HG03432 (cell line): ENCODE results near the gene RYR1.

ENCODE experiments used
- ATAC-seq: cut with Tn5 transposase; IDR thresholded peaks from one replicate; pipeline ENCODE4 v1.9.1; 2021; ENCODE audit warnings: mild to moderate bottlenecking, moderate library complexity; ENCODE audit not compliant: unreplicated experiment

Gene RYR1

DNA sequence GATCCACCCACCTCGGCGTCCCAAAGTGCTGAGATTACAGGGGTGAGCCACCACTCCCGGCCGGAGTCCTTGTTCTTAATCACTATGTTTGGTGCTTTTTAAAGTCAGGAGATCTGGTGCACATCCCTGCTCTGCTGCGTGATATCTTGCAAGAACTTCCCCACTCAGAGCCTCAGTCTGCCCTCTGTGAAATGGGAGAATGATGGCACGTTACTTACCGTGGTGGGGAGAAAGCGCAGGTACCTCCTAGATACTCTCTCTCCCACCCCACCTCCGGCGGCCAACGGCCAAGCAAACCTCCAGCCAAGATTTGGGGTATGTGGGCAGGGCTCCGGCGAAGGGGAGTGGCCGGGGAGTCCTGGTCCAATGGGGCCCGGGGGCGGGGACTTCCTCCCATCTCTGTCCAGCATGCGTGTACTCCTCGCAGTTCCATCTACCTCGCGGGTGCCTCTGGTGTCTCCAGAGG, at the start of gene RYR1:
TSS of gene RYR1 (plus strand) at position 424 of the 466 bp plus-strand sequence. CDS start 139 bp downstream, outside the sequence.
- no peak for ATAC-seq

DNA sequence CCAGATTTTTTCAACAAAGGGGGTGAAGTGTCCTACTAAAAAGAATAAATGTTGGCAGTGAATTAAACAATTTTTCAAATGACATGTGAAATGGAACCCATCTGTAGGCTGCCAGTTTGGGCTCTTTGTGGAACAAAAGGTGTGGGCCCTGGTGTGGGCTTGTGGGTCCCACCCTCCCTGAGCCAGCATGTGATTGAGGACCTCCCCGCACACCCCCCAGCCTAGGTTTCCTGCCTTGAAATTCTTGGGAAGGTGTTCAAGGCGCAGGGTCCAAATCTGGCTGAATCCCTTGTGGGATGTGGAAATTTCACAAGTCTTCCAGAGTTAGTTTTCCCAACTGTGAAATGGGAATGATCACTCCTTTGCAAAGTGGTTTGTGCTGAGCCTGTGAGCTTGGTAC, 49.7 kb upstream of the RYR1 start:
- ATAC-seq, result no peak

- no peak for ATAC-seq
Measured at GRCh38 chr19:38384209-38385027, 49.1 kb upstream of the RYR1 start.

- ATAC-seq, result no peak
Measured at GRCh38 chr19:38385057-38385803, 48.3 kb upstream of the RYR1 start.

- ATAC-seq, result no peak
Measured at GRCh38 chr19:38385804-38386257, 47.7 kb upstream of the RYR1 start.

GRCh38 chr19:38386300-38386970, 47.1 kb upstream of the RYR1 start:
- no peak for ATAC-seq

GRCh38 chr19:38386971-38387549, 46.4 kb upstream of the RYR1 start:
- ATAC-seq, result no peak

- ATAC-seq, result peak; percentile 55
Measured at GRCh38 chr19:38387550-38388348, 45.7 kb upstream of the RYR1 start, which contains the start of gene GGN. Gene GGN, minus strand, starts transcription at chr19:38388034. Its CDS starts 773 bp downstream, at chr19:38387261.

DNA sequence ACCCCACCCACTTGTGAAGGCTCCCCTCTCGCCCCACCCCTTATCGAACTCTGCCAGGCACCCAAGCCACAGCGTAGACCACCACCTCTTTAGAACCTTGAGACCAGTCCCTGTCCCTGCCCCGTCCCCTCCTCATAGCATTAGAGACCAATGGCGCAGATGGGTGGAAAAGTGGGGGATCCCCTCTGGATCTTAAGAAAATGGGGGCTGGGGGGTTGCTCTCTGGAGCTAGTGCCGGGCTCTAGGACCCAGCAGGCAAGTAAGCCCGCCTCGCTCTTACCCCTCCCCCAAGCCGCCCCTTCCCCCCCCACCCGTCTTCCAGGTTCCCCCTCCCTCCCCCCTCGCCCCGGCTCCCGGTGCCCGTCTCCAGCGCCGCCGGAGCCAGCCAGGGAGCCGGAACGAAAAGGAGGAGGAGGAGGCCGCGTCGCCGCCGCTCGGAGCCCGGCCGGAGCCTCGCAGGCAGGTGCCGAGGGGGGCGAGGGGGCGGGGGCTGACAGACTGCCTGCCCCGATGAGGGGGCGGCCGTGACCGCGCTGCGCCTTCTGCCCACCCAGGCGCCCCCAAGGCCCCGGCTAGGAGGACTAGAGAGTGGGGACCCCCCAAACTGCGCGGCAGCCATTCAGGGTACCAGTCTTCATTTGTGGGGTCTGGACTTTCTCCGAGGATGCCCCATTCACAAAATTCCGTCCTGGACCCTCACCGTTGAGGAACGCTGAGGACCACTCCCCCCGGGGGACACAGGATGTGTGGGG, 45.0 kb upstream of the RYR1 start, which contains the start of gene SPRED3:
TSS of gene SPRED3 (plus strand) at position 349 of the 752 bp plus-strand sequence. CDS start 1,606 bp downstream, outside the sequence.
- no peak for ATAC-seq

DNA sequence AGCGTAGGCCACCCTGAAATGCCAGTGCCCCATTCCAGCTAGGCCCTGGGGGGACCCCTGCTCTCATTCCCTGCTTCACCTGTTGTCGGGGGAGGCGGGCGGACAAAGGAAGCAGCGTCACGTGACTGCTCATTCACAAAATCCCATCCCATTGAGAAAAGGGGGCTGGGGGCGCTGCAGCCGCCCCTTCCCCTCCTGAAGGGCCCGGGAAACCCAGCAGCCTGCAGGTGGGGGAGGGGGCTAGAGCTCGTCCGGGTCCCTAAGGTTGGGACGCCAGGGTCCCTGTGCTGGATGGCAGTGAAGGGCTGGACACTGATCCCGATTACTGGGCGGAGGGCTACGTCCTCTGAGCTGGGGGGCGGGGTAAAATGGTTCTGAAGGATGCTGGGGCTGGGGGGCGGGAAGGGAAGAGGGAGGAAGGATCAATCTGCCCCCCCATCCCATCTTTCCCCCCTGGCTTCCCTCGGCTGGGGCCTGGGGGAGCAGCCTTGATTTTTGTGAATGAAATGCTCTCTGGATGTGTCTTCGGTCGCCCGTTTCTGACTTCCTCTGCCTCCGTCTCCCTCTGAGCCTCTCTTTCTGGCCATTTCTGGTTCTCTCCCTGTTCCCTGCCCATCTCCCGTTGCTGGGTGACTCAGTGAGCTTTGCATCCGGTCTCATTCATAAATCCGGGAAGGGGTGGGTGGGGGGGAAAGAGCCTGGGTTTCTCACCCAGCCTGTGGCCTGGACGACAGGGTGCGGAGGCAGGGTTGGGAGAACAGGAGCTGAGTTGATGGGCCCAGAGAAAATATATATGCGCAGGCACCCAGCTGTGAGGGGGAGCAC, 44.2 kb upstream of the RYR1 start:
- no peak for ATAC-seq

DNA sequence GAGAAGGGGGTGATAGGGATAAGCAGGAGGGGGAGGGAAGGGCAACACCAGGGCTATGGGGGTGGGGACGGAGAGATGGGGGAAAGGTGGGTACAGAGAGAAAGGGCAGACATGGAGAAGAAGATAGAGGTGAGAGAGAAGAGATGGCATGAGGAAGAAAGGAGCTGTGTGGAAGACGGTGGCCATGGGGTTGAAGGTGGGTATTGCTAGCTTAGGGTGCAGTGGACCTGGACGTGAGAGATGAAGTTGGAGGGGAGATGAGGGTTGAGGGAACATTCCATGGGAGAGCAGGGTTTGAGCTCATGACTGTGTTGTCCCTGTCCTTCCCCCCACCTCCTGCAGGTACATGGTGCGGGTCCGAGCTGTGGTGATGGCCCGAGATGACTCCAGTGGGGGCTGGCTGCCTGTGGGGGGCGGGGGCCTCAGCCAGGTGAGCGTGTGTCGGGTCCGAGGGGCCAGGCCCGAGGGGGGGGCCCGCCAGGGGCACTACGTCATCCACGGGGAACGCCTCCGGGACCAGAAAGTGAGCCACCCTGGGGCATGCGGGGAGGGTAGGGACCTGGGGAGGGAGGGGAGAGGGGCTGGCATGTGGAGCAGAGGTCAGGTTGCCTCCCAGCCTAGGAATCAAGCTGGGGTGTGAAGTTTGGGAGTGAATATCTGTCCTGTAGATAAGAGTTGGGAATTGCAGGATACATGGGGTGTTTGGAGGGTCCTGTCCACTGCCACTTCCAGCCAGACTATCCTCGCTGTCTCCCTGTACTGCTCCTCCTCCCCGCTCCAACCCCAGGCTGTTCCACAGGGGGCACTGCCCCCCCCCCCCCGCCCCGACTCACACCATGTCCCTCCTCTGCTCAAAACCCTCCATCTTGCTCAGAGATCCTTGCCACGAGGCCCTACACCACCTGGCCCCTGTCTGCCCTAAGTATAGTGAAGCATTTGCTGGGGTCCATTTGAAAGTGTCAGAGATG, 43.2 kb upstream of the RYR1 start:
- ATAC-seq, result no peak

DNA sequence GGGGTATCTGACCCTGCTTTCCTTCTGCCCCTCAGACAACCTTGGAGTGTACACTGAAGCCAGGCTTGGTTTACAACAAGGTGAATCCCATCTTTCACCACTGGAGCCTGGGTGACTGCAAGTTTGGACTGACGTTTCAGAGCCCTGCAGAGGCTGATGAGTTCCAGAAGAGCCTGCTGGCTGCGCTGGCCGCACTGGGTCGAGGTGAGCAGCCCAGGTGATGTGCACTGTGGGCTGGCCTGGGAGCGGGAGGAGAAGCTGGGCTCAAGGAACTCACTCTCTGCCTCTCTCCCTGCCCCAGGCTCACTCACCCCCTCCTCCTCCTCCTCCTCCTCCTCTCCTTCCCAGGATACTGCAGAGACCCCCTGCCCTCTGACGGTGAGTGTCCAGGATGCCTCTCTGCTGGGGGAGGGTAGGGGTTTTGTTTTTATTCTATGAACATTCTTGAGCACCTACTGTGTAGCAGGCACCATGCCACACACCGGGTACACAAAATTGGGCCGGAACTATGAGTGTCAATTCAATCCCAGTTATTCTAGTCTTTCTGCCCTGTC, 41.5 kb upstream of the RYR1 start:
- ATAC-seq, result no peak

DNA sequence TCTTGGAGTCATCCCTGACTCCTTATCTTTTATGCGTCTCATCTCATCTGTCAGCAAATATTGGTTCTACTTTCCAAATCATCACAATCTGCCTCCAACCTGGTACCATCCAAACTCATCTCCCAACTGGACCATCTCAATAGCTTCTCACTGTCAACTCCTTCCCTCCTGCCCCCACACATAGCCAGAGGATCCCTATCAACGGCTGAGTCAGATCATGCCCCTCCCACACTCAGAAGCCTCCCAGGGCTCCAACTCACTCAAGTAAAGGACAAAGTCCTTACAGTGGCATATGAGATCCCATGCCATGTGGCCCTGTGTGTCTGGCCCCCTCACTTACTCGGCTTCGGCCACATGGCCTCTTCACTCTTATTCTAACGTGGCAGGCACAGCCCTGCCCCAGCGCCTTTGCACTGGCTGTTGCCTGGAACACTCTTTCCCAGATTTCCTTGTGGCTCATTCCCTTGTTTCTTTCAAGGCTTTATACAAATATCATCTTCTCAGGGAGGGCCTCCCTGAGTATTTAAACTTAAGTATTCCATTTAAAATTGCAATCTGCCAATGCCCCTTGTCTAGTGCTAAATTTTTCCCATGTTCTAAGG, 40.7 kb upstream of the RYR1 start:
- no peak for ATAC-seq

DNA sequence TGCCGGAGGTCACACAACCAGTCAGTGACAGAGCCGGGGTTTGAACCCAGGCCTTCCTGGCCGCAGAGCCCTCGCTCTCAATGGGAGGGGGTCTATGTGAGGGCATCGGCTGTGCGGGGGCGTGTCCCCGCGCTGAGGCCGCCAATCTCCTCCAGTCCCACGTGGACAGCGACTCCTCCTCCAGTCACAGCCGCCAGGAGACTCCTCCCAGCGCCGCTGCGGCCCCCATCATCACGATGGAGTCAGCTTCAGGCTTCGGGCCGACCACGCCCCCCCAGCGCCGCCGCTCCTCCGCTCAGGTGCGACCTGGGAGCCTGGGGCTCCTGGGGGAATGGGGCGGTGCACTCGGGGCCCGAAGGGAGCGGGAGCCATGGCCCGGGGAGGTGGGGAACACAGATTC, 39.0 kb upstream of the RYR1 start:
- no peak for ATAC-seq

GRCh38 chr19:38395381-38396114, 37.9 kb upstream of the RYR1 start:
- ATAC-seq, result no peak

- ATAC-seq, result no peak
Measured at GRCh38 chr19:38399081-38399480, 34.4 kb upstream of the RYR1 start.
